HCEC 1CT (cell line): Measurements from ENCODE around the gene CFAP92.

Source experiments
- DNase-seq: peaks from one replicate; pipeline ENCODE4 v3.0.0-alpha.2; 2017

CFAP92 gene

GRCh38 chr3:128975276-128975675, 18.6 kb downstream of the CFAP92 start:
- DNase-seq = no peak

- DNase-seq = no peak
Observed at GRCh38 chr3:128973988-128974564, 19.8 kb downstream of the CFAP92 start.

GRCh38 chr3:128971421-128972100, 22.3 kb downstream of the CFAP92 start:
- DNase-seq = peak; percentile 26

DNA sequence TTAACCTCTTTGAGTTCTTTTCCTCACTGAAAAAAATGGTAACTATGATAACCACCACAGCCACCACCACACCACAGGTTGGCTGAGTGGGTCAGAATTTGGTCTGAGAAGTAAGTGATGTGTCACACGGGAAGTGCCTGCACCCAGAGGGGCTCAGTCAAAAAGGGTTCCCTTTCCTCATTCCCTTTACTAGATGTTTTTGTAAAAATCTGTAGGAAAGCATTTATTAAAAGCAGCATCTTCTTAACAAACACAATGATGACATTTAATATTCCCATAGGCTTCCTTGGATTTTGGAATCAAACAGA, 23.2 kb downstream of the CFAP92 start:
- no peak for DNase-seq

- peak; percentile 33 for DNase-seq
Observed at GRCh38 chr3:128969993-128970739, 23.7 kb downstream of the CFAP92 start.

DNA sequence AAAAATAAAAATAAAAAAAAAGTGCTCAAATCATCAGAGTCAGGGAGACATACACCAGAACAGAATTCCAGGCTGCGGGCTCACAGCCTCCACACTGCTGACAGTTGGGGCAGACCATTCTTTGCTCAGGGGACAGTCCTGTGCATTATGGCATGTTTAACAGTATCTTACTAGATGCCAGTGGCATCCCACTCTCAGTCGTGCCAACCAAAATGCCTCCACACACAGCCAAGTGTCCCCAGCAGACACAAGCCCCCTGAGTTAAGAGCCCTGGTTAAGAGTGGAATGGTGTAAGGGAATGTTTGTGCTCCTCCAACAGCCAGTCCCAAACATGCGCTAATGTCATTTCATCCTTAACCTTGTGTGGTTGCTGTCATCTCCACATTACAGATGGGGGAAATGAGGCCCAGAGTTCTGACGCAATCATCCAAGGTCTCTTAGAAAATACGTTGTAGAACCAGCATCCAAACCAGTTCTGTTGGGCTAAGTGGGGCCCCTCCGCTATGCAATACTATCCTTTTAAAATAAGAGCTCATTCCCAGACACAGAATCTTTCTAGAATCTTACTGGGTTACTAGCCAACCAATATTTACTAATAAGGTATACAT, 26.0 kb downstream of the CFAP92 start:
- no peak for DNase-seq

- DNase-seq = no peak
Observed at GRCh38 chr3:128965818-128966217, 28.1 kb downstream of the CFAP92 start.

DNA sequence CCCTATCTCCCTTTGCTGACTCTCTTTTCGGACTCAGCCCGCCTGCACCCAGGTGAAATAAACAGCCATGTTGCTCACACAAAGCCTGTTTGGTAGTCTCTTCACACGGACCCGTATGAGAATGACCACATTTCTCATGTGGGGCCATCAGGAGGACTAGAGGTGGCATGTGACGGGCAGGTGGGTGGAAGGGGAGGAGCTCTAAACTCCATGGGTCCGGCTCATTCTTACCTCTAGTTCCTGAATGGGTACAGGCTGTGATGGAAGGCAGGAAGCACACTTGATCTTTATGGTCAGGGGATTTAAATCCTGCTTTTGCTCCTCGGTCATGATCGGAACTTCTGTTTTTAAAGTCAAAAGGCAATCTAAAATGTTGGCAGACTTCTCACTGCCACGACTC, 28.6 kb downstream of the CFAP92 start:
- DNase-seq = no peak

DNA sequence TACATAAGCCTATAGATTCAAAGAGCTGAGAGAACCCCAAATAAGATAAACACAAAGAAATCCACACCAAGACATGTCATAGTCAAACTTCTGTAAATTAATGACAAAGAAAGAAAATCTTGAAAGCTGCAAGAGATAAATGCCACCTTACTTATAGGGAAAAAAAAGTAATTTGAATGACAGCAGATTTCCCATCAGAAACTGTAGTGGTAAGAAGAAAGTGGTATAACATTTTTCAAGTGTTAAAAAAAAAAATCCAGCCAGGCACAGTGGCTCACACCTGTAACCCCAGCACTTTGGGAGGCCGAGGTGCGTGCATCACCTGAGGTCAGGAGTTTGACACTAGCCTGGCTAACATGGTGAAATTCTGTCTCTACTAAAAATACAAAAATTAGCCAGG, 37.4 kb downstream of the CFAP92 start:
- DNase-seq = no peak

DNA sequence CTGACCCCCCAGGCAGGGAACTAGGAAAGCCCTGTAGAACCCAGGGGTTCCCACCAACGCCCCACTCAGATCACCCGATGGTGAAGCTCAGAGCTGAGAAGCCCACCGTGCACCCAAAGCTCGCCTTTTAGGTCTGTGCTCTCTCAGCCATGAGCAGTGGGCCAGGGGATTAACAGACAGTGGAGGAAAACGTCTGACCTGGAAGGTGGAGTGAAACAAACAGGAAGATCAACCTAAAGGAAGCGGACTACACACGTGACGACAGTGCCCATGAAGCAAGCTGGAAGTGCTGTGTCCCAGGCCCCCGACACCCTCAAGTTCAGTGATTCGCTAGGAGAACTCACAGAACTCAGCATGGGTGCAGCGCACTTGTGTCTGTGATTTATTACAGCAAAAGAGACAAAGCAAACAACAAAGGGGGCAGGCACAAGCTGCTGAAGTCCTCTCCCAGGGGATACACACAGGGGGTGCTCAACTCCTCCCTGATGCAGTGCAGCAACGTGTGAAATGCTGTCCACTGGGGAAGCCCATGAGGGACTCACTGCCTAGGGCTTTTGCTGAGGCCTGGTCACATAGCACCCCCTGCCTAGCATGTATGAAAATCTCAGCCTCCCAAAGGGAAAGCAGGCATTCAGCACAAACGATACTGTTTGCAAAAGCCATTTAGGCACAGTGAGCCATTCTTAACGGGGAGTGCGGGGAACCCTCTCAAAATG, 43.5 kb downstream of the CFAP92 start:
- DNase-seq = peak; percentile 28

GRCh38 chr3:128949158-128949557, 44.7 kb downstream of the CFAP92 start:
- DNase-seq = no peak

DNA sequence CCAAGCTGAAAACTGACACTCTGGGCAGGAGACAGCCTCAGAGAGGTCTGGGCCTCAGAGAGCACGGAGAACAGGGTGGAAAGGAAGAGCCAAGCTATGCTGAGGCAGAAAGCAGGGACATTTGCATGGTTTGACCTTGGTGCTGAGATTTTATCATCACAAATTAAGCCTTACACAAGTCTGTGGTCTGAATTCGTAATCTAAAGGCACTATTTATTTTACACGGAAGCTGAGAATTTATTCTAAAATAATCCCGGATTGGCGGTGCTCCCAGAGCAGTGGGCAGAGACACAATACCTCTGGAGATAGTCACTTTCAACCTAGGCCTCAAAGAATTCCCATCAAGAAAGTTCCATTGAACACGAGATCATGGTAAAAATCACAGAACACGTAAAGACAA, 47.5 kb downstream of the CFAP92 start:
- DNase-seq = peak; percentile 74

DNA sequence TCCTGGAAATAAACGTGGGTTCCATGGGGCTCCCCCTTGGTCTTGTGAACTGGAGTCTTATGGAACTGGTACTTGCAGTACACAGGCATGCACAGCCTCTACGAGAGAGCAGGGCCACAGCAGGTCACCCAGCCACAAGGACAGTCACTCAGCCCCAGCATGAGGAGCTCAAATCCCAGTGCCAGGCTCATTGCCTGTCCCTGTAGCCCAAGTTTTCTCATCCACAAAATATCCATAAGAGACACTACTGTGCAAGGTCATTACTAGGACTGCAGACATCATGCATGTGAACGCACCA, 48.0 kb downstream of the CFAP92 start:
- DNase-seq = no peak

DNA sequence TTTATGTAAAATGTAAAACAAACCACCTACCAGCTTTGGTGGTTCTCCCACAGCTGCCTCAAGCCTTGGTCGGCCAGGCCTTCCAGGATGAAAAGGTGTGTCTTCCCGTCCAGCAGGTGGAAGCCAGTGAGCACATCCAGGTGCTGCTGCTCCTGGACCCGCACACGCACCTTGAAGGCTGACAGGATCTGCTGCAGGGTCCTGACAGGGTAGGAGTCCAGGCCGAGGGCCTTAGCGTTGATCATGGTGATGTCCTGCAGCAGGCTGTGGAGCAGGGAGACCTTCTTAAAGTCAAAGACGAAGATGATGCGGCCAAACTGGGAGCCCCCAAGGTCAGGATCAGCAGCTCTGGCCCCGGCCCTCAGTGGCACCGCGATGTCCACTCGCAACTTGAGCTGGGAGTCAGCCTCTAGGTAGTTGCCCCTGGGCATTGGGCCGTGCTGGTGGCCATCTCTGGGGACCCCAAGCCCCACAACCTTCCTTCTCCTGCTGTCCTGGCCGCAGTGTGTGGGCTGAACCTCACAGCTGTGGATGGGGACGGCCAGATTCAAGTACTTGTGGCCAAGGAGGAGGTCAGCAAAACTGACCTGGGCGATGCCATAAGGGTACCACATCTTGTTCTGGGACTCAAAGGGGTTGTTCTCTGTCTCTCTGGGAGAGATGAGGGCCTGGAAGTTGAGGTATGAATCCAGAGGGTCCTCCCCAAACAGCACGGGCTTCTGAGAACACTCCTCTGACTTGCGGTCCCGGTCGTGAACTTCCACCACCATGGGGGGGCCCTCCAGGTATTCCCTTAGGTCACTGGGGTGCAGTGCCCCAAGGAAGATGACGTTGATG, 48.6 kb downstream of the CFAP92 start:
- no peak for DNase-seq

DNA sequence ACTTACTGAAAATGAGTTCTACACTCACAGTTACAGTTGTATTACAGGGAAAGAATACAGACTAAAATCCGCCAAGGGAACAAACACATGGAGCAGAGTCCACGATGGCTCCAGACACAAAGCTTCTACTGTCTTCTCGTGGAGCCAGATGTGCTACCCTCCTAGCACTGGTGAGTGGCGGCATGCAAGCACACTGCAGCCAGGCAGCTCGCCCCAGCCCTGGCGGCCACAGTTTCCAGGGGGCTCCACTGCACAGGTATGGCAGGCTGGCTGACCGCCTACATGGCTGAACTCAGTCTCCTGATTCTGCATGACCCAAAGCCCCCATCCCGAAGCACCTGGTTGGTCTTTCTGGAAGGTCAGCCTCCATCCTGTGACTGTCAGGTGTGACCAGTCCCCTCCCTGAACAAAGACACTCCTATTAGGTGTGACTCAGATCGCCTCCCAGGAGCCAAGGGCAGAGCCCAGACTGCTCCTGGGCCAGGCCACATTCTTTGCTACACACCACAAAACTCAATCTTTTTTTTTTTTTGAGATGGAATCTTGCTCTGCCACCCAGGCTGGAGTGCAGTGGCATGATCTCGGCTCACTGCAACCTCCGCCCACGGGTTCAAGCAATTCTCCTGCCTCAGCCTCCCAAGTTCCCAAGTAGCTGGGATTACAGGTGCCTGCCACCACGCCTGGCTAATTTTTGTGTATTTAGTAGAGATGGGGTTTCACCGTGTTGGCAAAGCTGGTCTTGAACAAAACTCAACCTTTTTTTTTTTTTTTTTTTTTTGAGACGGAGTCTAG, 51.5 kb downstream of the CFAP92 start:
- DNase-seq = no peak

DNA sequence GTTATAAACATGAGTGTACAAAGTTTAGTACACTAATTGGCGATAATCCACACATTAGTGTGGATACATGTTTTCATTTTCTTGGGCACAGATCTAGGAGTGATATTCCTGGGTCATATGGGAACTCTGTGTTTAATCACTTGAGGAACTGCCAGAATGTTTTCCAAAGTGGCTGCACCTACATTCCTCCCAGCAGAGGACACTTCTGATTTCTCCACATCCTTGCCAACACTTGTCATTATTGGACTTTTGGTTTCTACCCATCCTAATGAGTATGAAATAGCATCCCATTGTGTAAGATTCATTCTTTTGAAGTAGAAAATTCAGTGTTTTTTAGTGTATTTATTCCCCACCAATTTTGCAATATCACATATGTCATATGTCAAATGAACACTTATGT, 53.6 kb downstream of the CFAP92 start:
- DNase-seq = no peak

- no peak for DNase-seq
Observed at GRCh38 chr3:128936341-128936740, 57.5 kb downstream of the CFAP92 start.

GRCh38 chr3:128935922-128936321, 58.0 kb downstream of the CFAP92 start:
- DNase-seq = no peak

GRCh38 chr3:128933922-128934253, 60.0 kb downstream of the CFAP92 start:
- no peak for DNase-seq

- DNase-seq = no peak
Observed at GRCh38 chr3:128933213-128933921, 60.5 kb downstream of the CFAP92 start.

- no peak for DNase-seq
Observed at GRCh38 chr3:128932516-128933212, 61.2 kb downstream of the CFAP92 start.
